HepG2 (cell line): ENCODE measurements around the gene AIP. TPM values are rescaled to one million over a fixed set of nuclear protein-coding genes. Genes with fewer than 3 reads are reported as not detected.

Source experiments
- BRCA1 ChIP-seq: sonication (generic); formaldehyde crosslinking; IDR thresholded peaks from 2 replicates; pipeline ENCODE4 v1.4.0; 2020; ENCODE audit warnings: missing genetic modification reagents
- CBX2 ChIP-seq, 2 experiments: fragments of 200-600 bp in 1 of 2; sonication (generic); formaldehyde crosslinking in 1 of 2; IDR thresholded peaks; 2 replicates each; pipeline versions ENCODE4 v1.7.0 to v1.8.1; 2018 to 2022; ENCODE audit warnings: low read depth in 2 of 2, low read length in 1 of 2, mild to moderate bottlenecking in 1 of 2, missing genetic modification reagents in 1 of 2
- FOXO4 ChIP-seq: sonication (generic); formaldehyde crosslinking; conservative IDR thresholded peaks from 2 replicates; pipeline ENCODE4 v1.8.1; 2023; ENCODE audit warnings: missing genetic modification reagents
- FOXP1 ChIP-seq, 2 experiments: fragments of 450-650 bp in 1 of 2; IDR thresholded peaks; 2 replicates each; pipeline ENCODE4 v1.6.1; 2017 to 2018; ENCODE audit warnings: antibody characterized with exemption in 1 of 2
- HMGXB4 ChIP-seq, 2 experiments: sonication (generic) in 1 of 2; formaldehyde crosslinking in 1 of 2; IDR thresholded peaks; 2 replicates each; pipeline versions ENCODE4 v1.4.0 to v1.6.1; 2018 to 2020; ENCODE audit warnings: missing genetic modification reagents in 2 of 2, borderline replicate concordance in 1 of 2, low read depth in 1 of 2, mild to moderate bottlenecking in 1 of 2, missing biosample characterization in 1 of 2
- HNRNPUL1 ChIP-seq: fragments of 200-400 bp; formaldehyde crosslinking; IDR thresholded peaks from 2 replicates; pipeline ENCODE4 v1.6.1; 2017; ENCODE audit warnings: low read depth, mild to moderate bottlenecking, low read length, moderate library complexity
- KLF16 ChIP-seq, 2 experiments: sonication (generic) in 1 of 2; formaldehyde crosslinking in 1 of 2; IDR thresholded peaks; 2 replicates each; pipeline versions ENCODE4 v1.6.1 to v1.8.0; 2016 to 2023; ENCODE audit warnings: missing genetic modification reagents in 2 of 2, missing compliant biosample characterization in 1 of 2
- MED8 ChIP-seq: sonication (generic); formaldehyde crosslinking; IDR thresholded peaks from 2 replicates; pipeline ENCODE4 v1.8.1; 2023; ENCODE audit warnings: mild to moderate bottlenecking, missing genetic modification reagents; ENCODE audit not compliant: insufficient replicate concordance
- PAWR ChIP-seq: sonication (generic); formaldehyde crosslinking; IDR thresholded peaks from 2 replicates; pipeline ENCODE4 v1.4.0; 2020; ENCODE audit warnings: missing genetic modification reagents, mild to moderate bottlenecking, borderline replicate concordance
- ZBTB3 ChIP-seq: sonication (generic); formaldehyde crosslinking; IDR thresholded peaks from 2 replicates; pipeline ENCODE4 v1.4.0; 2020; ENCODE audit warnings: low read depth, mild to moderate bottlenecking, moderate library complexity, missing genetic modification reagents, borderline replicate concordance
- ZFY ChIP-seq: sonication (generic); formaldehyde crosslinking; IDR thresholded peaks from 2 replicates; pipeline ENCODE4 v1.4.0; 2020; ENCODE audit warnings: missing genetic modification reagents
- ZNF225 ChIP-seq: sonication (generic); formaldehyde crosslinking; IDR thresholded peaks from 2 replicates; pipeline ENCODE4 v1.4.0; 2020; ENCODE audit warnings: mild to moderate bottlenecking, missing genetic modification reagents
- ZNF468 ChIP-seq: sonication (generic); formaldehyde crosslinking; IDR thresholded peaks from 2 replicates; pipeline ENCODE4 v1.8.0; 2022; ENCODE audit warnings: mild to moderate bottlenecking, moderate library complexity, missing genetic modification reagents
- ZNF75D ChIP-seq: sonication (generic); formaldehyde crosslinking; IDR thresholded peaks from 2 replicates; pipeline ENCODE4 v1.8.1; 2023; ENCODE audit warnings: missing genetic modification reagents, mild to moderate bottlenecking, borderline replicate concordance
- ZNF784 ChIP-seq: sonication (generic); formaldehyde crosslinking; IDR thresholded peaks from 2 replicates; pipeline ENCODE4 v1.5.1; 2020; ENCODE audit warnings: missing genetic modification reagents, mild to moderate bottlenecking, borderline replicate concordance
- polyA plus RNA-seq, 8 experiments: library from polyadenylated mRNA; depleted of rRNA in 3 of 8; stranded (reverse) in 7 of 8; unstranded in 1 of 8; fragments of >200 nt; fragmentation: Illumina TruSeq in 4 of 8; extraction: Trizol in 4 of 8; gene quantifications; 2 replicates each; pipeline versions ENCODE4 v1.2.1 to v1.2.3, GENCODE V29; 2011 to 2016; ENCODE audit warnings: low read depth in 4 of 8, missing spikeins in 1 of 8, mixed read lengths in 1 of 8; ENCODE audit not compliant: insufficient read depth in 1 of 8
- total RNA-seq, 5 experiments: library from RNA; depleted of rRNA; stranded (reverse); fragments of >200 nt; fragmentation: Illumina TruSeq; extraction: Trizol; gene quantifications; 2 replicates each; pipeline ENCODE4 v1.2.3, GENCODE V29; 2016; ENCODE audit warnings: low read depth in 1 of 5
- TF ChIP-seq, protein P1 (sequence below): sonication (generic); formaldehyde crosslinking; IDR thresholded peaks from 2 replicates; pipeline ENCODE4 v1.8.0; 2022; ENCODE audit warnings: low read depth, missing genetic modification reagents

Gene AIP
- total and polyA plus RNA-seq, 2 of the 13 experiments (the other 11 are each of a cell fraction or from before 2014, with no cell fraction given), result 51.8 to 110 TPM

- TF ChIP-seq FOXP1 (IDR thresholded peaks at IDR 0.05), result no peak
- no peak for TF ChIP-seq FOXP1 (CRISPR knock-in tag; IDR thresholded peaks at IDR 0.05)
- TF ChIP-seq, protein P1, sequence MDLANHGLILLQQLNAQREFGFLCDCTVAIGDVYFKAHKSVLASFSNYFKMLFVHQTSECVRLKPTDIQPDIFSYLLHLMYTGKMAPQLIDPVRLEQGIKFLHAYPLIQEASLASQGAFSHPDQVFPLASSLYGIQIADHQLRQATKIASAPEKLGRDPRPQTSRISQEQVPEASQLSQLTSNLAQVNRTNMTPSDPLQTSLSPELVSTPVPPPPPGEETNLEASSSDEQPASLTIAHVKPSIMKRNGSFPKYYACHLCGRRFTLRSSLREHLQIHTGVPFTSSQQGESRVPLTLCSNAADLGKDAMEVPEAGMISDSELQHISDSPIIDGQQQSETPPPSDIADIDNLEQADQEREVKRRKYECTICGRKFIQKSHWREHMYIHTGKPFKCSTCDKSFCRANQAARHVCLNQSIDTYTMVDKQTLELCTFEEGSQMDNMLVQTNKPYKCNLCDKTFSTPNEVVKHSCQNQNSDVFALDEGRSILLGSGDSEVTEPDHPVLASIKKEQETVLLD, result no peak; the same call in 1 of the 2 replicates
- TF ChIP-seq CBX2 (IDR thresholded peaks at IDR 0.05; ENCODE audit: low read depth, low read length), result no peak
- TF ChIP-seq CBX2 (CRISPR knock-in tag; IDR thresholded peaks at IDR 0.05; ENCODE audit: low read depth), result no peak
- peak; percentile 67 for TF ChIP-seq MED8 (CRISPR knock-in tag)
- no peak for TF ChIP-seq KLF16 (CRISPR knock-in tag; IDR thresholded peaks at IDR 0.05)
- no peak for TF ChIP-seq ZBTB3 (CRISPR knock-in tag)
- TF ChIP-seq HNRNPUL1, result no peak
- TF ChIP-seq FOXO4 (CRISPR knock-in tag), result no peak
- no peak for TF ChIP-seq ZNF225 (CRISPR knock-in tag)
- peak; percentile 83 for TF ChIP-seq ZFY
- TF ChIP-seq PAWR (CRISPR knock-in tag), result no peak
- TF ChIP-seq BRCA1 (CRISPR knock-in tag), result peak; percentile 15; the same call in 1 of the 2 replicates
- no peak for TF ChIP-seq ZNF468 (CRISPR knock-in tag)
- peak in 1 of 2 experiments; percentile 13; a peak in 1 of 4 replicates for TF ChIP-seq HMGXB4 (CRISPR knock-in tag; IDR thresholded peaks at IDR 0.05; ENCODE audit: borderline replicate concordance in 1 of 2, low read depth in 1 of 2)
- TF ChIP-seq ZNF784 (CRISPR knock-in tag), result no peak; the same call in 1 of the 2 replicates
- TF ChIP-seq ZNF75D (CRISPR knock-in tag), result no peak
Observed at GRCh38 chr11:67507864-67508485, 25.1 kb downstream of the AIP start, which contains the start of gene CDK2AP2 (continued).
